ENCODE measurements around the gene RAB11FIP3. TPM values are rescaled to one million over a fixed set of nuclear protein-coding genes. Genes with fewer than 3 reads are reported as not detected.
A peak's percentile ranks its signal among the peaks of the same experiment; 100 is the strongest.

Gene RAB11FIP3
- total RNA-seq, 1 experiment from 2014 or later = 12.8 TPM

DNA sequence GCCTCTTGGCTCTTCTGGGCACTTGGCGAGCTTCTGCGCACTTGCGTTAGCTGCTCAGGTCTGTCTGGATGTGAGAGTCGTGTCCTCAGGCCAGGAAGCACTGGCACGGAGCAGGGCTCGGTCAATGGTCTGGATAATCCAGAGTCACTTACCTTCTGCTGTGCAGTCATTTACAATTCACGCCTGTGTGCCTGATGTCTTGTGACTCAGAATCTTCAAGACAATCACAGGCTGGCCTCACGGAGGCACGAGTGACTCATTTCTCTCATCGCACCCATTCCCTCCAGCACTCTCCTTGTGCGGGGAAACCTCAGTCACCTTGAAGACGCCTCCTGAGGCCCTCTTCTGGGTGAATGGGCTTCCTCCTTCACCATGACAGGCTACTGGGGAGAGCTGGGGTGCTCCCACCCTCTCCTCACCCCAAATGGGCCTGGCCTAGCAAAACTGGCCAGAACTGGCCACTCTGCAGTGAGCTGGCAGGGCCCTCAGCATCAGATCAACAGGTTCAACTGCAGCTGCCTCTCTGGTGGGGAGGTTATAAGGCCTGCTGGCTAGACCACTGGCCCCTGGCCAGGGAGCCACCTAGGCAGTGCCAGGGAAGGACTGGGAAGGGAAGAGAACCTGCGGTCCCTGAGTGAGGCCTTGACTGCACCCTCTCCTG, 100.2 kb downstream of the RAB11FIP3 start:
- Histone ChIP-seq H3K36me3 (ENCODE audit: control insufficient read depth in 1 of 2, insufficient read depth in 2 of 2, low read length in 2 of 2) (peaks cover 0 to 6% of the 10 kb centered on the region in 2 experiments; a peak in 1 of 4 replicates), H4K20me1 (ENCODE audit: insufficient read depth) (no peaks in the 10 kb centered on the region), H3K79me2 (ENCODE audit: insufficient read depth, low read length) (peaks cover 39% of the 10 kb centered on the region), H3K9me3 (ENCODE audit: control insufficient read depth in 1 of 2, insufficient read depth in 1 of 2, low read depth in 1 of 2, low read length in 2 of 2) (no peaks in the 10 kb centered on the region), H3K4me3 (replicated peaks in 1 of 2; ENCODE audit: low read depth in 1 of 2, low read length in 2 of 2) (peak overlapping the region; percentile 67 to 69), H3K4me2 (ENCODE audit: low read length) (peak overlapping the region; percentile 81), H2AFZ (ENCODE audit: low read depth, low read length, poor library complexity, severe bottlenecking) (no peak overlapping the region), H3K27ac (ENCODE audit: low read depth, low read length) (peak overlapping the region; percentile 91), H3K9me2 (ENCODE audit: insufficient read depth) (no peaks in the 10 kb centered on the region), H3K27me3 (ENCODE audit: insufficient read depth, low read length) (no peaks in the 10 kb centered on the region), H3K4me1 (ENCODE audit: control insufficient read depth in 1 of 2, insufficient read depth in 2 of 2, low read length in 2 of 2) (peaks cover 14 to 32% of the 10 kb centered on the region in 2 experiments), H3K9ac (ENCODE audit: low read length) (peak overlapping the region; percentile 90)
- ChIA-PET CTCF (no interaction called here), POLR2A (no interaction called here), RAD21 (ENCODE audit: low non-redundant PET in 1 of 2, low total read pairs in 2 of 2, uncharacterized antibody in 2 of 2, unreplicated experiment in 2 of 2) (no interaction called here)
- no TSS peak for BruUV-seq (replicated peaks)
- peak; percentile 57 for DNase-seq (ENCODE audit: low read depth, low spot score)
- 0 out of 2 replicates have a peak, but pooled peaks have one; percentile 15 for TF ChIP-seq RAD21 (IDR thresholded peaks at IDR 0.05; ENCODE audit: low read depth)
- no peak for TF ChIP-seq CEBPB (IDR thresholded peaks at IDR 0.05; ENCODE audit: low read depth)
- TF ChIP-seq CBX3 (IDR thresholded peaks at IDR 0.05; ENCODE audit: low read depth) = peak; percentile 35; the same call in 1 of the 2 replicates
- peak; percentile 39 for TF ChIP-seq SP1 (IDR thresholded peaks at IDR 0.05; ENCODE audit: low read depth)
- TF ChIP-seq EGR1 (IDR thresholded peaks at IDR 0.05; ENCODE audit: low read depth) = no peak
- TF ChIP-seq EZH2phosphoT487 (IDR thresholded peaks at IDR 0.05; ENCODE audit: borderline replicate concordance) = no peak
- TF ChIP-seq FOSL1 (IDR thresholded peaks at IDR 0.05; ENCODE audit: low read depth) = peak; percentile 55
- TF ChIP-seq, protein P1, sequence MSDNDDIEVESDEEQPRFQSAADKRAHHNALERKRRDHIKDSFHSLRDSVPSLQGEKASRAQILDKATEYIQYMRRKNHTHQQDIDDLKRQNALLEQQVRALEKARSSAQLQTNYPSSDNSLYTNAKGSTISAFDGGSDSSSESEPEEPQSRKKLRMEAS (IDR thresholded peaks at IDR 0.05) = peak; percentile 67
- peak; percentile 9 for TF ChIP-seq TCF7L2 (IDR thresholded peaks at IDR 0.05; ENCODE audit: borderline replicate concordance, extremely low read depth, insufficient read depth, insufficient read length)
- TF ChIP-seq, protein P2, sequence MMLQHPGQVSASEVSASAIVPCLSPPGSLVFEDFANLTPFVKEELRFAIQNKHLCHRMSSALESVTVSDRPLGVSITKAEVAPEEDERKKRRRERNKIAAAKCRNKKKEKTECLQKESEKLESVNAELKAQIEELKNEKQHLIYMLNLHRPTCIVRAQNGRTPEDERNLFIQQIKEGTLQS (IDR thresholded peaks at IDR 0.05) = no peak
- TF ChIP-seq JUND (IDR thresholded peaks at IDR 0.05) = peak; percentile 59; the same call in 1 of the 2 replicates
- no peak for TF ChIP-seq ZFX (IDR thresholded peaks at IDR 0.05)
- no peak for TF ChIP-seq SIN3A (IDR thresholded peaks at IDR 0.05; ENCODE audit: low read depth)
- no peak for TF ChIP-seq SRF (IDR thresholded peaks at IDR 0.05; ENCODE audit: low read depth)
- intact Hi-C loops (cut with micrococcal nuclease) = no loop called here
- peak; percentile 49 for ATAC-seq
